LHCN-M2 (cell line): ENCODE data around the gene GCC2. TPM values are rescaled to one million over a fixed set of nuclear protein-coding genes. Genes with fewer than 3 reads are reported as not detected.
"Not testable (repeated sequence)": the region's sequence is repeated elsewhere in the genome, so short reads cannot be mapped to it uniquely, and the experiment has no call there.

Source experiments
- DNase-seq: peaks from one replicate; pipeline ENCODE4 v3.0.0-alpha.2; 2012; ENCODE audit warnings: low read depth
- polyA plus RNA-seq: library from polyadenylated mRNA; unstranded; fragments of >200 nt; gene quantifications from one replicate; pipeline ENCODE4 v1.2.1, GENCODE V29; 2012; ENCODE audit warnings: missing spikeins
- total RNA-seq: library from RNA; depleted of rRNA; stranded (reverse); fragments of >200 nt; gene quantifications from 2 replicates; pipeline ENCODE4 v1.2.3, GENCODE V29; 2014; rRNA removed

The GCC2 gene
- 11.7 and 18.0 TPM in 2 replicates for total RNA-seq
- polyA plus RNA-seq: 4.3 TPM

- peak; percentile 87 for DNase-seq
Observed at GRCh38 chr2:108448678-108449409, at the start of gene GCC2. TSS of gene GCC2 (plus strand) at chr2:108449206. CDS start at chr2:108449275, 69 bp downstream.

- DNase-seq: no peak
Observed at GRCh38 chr2:108399479-108399878, 49.5 kb upstream of the GCC2 start.

- DNase-seq: no peak
Observed at GRCh38 chr2:108401800-108402199, 47.2 kb upstream of the GCC2 start.

DNA sequence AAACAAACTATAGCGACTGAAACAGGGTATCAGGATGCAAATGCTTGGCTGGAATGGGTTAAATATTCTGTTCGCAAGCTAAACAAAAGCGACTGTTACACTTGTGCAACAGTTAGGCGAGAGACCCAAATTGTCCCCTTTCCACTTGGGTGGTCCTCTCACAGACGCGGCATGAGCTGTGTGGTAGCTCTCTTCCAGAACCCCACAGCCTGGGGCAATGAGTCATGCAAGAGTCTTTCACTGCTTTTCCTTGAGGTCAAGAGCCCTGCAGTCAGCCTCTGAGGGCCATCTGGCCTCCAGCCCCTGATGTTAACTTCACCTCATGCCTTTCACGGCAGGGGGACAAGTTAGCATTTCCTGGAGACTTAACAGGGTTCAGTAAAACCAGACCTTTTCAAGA lies 45.5 kb upstream of the GCC2 start:
- DNase-seq: no peak

DNA sequence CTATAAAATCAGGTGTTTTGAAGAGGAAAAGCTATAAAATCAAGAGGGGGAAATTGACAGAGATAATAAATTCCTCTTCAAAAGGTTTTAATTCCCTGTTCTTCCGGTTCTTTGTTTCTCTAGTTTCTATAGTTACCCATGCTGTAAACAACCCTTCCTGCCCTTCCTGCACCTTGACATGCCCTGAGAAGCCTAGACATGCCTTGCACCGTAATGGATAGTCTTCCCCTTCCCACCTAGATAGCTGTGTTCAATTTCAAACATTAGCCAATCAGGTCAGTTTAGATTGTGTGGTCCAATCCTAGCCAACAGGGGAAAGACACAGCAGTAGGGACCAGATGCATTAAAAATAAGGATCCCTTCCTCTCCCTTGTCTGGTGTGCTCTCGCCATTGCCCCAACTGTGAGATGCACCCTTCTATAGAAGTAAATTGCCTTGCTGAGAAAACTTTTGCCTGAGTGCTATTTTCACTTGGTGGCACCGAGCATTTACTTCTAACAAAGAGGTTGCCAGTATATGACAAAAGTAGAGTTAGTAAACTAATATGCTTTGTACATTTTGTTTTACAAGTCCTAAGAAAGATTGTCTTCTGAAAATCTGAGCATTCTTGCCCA lies 44.1 kb upstream of the GCC2 start:
- no peak for DNase-seq

DNA sequence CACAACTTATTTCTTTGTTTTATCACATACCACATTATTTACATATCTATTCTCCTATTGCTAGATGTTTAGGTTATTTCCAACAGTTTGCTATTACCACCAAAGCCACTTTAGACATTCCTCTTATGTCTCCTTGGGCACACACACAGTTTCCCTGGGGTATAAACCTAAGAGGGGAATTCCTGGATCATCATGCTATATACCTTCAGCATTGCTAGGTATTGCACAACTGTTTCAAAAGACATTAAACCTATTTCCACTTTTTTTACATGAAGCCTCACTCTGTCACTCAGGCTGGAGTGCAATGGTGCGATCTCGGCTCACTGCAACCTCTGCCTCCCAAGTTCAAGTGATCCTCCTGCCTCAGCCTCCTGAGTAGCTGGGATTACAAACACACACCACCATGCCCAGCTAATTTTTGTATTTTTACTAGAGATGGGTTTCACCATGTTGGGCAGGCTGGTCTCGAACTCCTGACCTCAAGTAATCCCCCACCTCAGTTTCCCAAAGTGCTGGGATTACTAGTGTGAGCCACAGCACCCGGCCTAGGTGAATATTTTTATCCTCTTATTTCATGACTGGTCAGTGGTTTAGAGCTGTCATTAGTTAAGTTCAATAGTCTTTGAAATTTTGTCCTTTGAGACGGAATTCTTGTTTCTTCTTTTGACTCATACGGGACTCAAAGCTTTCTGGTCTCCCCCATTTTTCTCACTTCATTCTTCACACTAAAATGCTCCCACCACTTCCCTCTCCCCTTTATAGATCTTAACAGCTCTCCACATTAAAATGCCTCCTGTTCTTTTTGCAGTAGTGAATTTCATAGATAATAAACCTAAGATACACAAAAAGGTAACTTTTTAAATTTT lies 40.9 kb upstream of the GCC2 start:
- no peak for DNase-seq

GRCh38 chr2:108409768-108410167 lies 39.2 kb upstream of the GCC2 start:
- no peak for DNase-seq

GRCh38 chr2:108412995-108413710 lies 35.9 kb upstream of the GCC2 start:
- DNase-seq: peak; percentile 95

GRCh38 chr2:108413711-108414095 lies 35.3 kb upstream of the GCC2 start:
- no peak for DNase-seq

GRCh38 chr2:108414256-108414876 lies 34.6 kb upstream of the GCC2 start:
- no peak for DNase-seq

- DNase-seq: no peak
Observed at GRCh38 chr2:108414945-108415344, 34.1 kb upstream of the GCC2 start.

GRCh38 chr2:108417254-108417653 lies 31.8 kb upstream of the GCC2 start:
- DNase-seq: no peak

DNA sequence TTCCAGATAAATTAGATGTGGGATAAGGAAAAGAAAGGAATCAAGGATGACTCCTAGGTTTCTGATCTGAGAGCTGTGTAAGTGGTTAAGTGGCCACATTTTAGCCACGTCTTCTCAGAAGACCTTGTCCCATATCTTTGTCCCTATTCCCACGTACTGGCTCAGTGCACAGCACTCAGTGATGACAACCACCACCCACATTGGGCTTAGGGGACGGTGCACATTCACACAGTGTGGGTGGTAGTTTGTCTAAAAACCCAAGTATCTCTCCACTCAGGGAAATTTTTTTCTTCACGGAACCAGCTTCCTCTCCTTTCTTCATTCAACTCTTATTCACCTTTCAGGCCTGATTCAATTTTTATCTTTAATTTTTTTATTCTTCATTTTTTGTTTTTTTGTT lies 30.6 kb upstream of the GCC2 start:
- DNase-seq: no peak

DNA sequence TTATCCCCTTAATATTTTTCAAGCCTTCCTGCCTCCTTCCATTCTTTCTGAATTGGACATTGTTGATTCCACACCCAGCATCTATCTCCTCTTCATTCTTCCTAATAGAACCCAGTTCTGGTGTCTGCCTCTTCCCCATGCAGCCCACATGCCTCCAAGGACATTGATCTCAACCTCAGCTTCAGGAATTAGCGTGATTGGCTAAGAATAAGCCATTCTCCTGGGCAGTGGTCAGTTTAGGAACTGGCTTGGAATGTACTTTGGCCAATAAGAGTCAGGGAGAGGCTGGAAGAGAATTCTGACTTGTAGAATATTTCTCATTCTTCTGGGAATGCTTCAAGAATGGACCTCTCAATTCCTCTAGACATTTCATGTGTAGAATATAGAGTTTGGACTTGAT lies 25.9 kb upstream of the GCC2 start:
- no peak for DNase-seq

DNA sequence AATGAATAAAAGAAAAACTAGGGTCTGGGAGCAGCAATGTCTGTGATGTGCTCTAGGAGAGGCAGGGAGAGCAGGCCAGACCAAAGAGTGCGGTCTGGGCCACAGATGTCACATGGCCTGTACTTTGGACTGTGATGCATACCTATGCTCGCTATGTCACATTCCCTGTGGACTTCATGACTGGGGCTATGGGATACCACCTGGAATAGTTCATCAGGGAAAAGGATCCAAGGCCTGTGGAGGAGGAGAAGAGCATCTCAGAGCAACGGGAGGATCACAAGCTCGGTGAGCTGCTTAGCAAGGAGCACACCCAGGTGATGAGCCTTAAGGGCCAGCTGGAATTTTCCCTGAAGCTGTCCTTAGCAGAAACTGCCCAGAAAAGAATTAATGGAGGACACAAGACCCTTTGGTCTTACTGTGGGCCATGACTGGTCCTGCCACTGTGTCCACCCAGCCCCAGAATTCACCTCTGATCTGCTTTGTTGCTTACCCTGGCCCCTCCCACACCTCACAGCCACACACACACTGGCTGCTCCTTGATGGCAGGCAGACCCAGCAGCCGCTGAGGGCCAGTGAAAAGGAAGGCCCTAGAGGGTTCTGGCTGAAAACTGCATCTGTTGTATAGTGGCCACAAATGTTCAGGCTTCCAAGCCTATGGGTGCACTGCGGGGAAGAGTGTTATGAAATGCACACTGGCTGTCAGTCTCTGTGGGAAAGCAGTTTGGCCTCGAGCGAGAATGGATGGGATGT lies 25.3 kb upstream of the GCC2 start:
- DNase-seq: no peak

DNA sequence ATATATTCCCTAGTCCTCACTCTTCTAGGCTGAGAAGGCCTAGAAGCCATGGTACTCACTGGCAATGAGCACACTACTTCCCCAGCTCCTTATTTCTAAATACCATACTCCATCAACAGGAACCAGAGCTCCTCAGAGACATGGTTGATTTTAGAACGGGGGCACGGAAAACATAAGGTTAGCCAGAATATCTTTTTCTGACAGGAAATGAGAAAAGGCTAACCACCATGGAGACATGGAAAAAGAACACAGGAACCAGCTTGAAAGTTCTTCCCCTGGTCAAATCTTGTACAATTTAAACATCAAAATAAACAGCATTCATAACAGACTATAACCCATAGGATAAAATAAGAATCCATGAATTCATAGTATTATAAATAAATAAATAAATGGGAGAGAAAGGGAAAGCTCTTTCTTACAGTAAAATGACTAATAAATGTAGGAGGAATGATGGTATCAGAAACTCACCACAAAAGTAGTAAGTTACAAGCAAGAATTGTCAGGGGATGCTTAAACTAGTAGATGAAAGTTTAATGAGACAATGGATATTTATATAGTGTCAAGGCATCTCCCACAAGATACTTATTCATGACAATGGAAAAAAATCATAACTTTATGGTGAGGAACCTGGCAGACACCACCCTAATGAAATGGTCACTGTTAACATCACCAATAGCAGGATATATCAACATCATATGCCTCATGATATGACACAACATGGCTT lies 20.6 kb upstream of the GCC2 start:
- DNase-seq: peak; percentile 7

DNA sequence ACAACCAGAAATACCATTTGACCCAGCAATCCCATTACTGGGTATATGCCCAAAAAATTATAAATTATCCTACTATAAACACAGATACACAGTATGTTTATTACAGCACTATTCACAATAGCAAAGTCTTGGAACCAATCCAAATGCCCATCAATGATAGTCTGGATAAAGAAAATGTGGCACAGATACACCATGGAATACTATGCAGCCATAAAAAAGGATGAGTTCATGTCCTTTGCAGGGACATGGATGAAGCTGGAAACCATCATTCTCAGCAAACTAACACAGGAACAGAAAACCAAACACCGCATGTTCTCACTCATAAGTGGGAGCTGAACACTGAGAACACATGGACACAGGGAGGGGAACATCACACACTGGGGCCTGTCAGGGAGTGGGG lies 13.4 kb upstream of the GCC2 start:
- not testable (repeated sequence) for DNase-seq

DNA sequence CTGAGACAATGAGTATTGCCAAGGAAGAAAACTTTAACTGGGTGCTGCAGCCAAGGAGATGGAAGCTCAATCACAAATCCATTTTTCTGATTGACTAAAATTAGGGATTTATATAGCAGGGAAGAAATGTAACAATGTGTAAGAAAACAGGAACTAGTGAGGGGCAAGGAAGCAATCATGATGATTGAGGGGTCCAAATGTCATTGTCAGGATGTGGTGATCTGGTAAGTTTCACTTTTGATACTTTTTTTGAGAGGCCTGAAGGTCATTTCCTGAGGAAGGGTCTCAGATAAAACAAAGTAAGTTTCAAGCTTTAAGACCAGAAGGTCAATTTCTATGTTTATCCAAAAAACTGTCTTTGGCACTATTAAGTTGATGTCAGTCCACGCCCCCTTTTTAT lies 12.0 kb upstream of the GCC2 start:
- DNase-seq: no peak

- DNase-seq: no peak
Observed at GRCh38 chr2:108441712-108442111, 7.3 kb upstream of the GCC2 start.
